ENCODE results near the gene OR2T12.
"Not testable (repeated sequence)": the region's sequence is repeated elsewhere in the genome, so short reads cannot be mapped to it uniquely, and the experiment has no call there.

The OR2T12 gene

DNA sequence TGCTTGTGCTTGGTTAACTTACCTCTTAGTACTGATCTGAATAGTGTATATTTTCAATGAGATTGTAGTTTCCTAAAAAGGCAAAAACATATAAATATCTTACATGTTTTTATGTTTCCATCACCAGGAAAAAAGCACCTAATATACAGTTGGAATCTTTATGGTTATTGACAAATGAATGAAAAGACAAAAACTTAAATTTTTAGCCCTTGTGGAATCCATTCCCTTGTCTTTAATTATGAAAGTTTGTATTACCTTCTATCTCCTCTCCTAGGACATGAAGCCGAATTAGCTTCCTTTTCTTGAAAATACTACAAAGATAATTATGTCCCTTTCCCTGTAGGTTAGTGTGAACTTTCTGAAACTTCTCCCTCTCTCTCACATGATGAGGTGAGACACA lies at the start of gene OR2T12:
TSS of gene OR2T12 (minus strand) at position 101 of the 400 bp plus-strand sequence. CDS start 7,846 bp downstream, outside the sequence.
- no peak for TF ChIP-seq CTCF (IDR thresholded peaks at IDR 0.05; ENCODE audit: insufficient read depth, low read depth, low read length, missing control alignments)
- no peak within 1 kb of the TSS for H3K4me3 ChIP-seq (ENCODE audit: low read depth, low read length)
- no peak for DNase-seq (ENCODE audit: low read depth)

GRCh38 chr1:248348475-248348874 lies 45.3 kb upstream of the OR2T12 start, which contains the start of gene OR14C36:
Gene OR14C36, plus strand, starts transcription at chr1:248348775. Its CDS starts 0 bp downstream, at chr1:248348775.
- TF ChIP-seq CTCF (IDR thresholded peaks at IDR 0.05; ENCODE audit: insufficient read depth, low read depth, low read length, missing control alignments), result no peak
- H3K4me3 ChIP-seq (ENCODE audit: low read depth, low read length), result no peak within 1 kb of the TSS
- no peak for DNase-seq (ENCODE audit: low read depth)

DNA sequence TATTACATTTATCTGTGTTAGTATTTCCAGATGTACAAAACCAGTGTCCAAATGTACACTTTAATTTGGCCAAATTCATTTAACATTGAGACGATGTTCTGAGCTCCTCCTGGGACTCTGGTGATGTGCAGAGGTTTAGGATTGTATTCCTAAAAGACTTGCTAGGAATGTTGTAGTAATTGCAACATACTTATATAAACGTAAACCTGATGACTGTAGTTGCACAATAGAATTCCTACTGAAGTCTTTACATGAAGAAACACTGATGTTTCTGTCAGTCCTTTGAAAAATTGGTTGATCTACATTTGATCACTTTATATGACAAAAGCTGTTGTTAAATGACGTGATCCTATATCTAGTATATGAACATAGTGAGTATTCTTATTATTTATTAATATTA lies 40.2 kb upstream of the OR2T12 start:
- no peak for DNase-seq (ENCODE audit: low read depth)
- no peak overlapping the region for H3K4me3 ChIP-seq (ENCODE audit: low read depth, low read length)
- no peak for TF ChIP-seq CTCF (IDR thresholded peaks at IDR 0.05; ENCODE audit: insufficient read depth, low read depth, low read length, missing control alignments)

DNA sequence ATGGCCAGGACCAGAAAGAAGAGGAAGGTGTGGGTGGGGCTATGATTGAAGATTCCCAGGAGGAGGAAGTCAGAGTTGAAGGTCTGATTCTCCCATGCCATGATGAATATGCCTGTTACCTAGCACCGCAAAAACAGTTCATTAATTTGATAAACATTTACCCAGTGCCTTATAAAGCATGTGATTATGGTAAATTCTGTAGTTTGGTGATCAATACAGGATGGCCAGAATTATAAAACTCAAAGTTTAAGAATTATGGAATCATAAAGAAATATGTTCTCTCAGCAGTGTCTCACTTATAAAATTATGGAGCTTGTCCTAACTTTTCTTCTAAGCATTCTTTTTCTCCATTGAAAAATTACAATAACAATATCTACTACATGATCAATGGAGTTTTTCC lies 21.2 kb upstream of the OR2T12 start, which contains the start of gene OR2M7:
TSS of gene OR2M7 (minus strand) at position 101 of the 400 bp plus-strand sequence. CDS start at position 101, 0 bp downstream.
- TF ChIP-seq CTCF (IDR thresholded peaks at IDR 0.05; ENCODE audit: insufficient read depth, low read depth, low read length, missing control alignments), result no peak
- no peak within 1 kb of the TSS for H3K4me3 ChIP-seq (ENCODE audit: low read depth, low read length)
- no peak for DNase-seq (ENCODE audit: low read depth)

- H3K4me3 ChIP-seq (ENCODE audit: low read depth, low read length), result no peak overlapping the region
- no peak for DNase-seq (ENCODE audit: low read depth)
- TF ChIP-seq CTCF (IDR thresholded peaks at IDR 0.05; ENCODE audit: insufficient read depth, low read depth, low read length, missing control alignments), result no peak
These were observed 13.6 kb upstream of the OR2T12 start for GRCh38 chr1:248316796-248317195.

DNA sequence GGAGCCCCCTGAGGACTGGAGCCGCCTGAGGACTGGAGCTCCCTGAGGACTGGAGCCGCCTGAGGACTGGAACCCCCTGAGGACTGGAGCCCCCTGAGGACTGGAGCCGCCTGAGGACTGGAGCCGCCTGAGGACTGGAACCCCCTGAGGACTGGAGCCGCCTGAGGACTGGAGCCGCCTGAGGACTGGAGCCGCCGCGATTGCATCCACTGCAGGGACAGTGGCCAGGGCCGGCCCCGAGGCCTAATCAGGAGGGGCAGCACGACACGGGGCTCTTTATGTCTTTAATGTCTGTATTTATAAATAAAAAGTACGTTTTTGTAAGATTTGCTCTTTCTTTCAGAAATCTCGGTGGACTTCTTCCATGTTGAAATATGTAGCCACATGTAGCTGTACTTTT lies 3.5 kb upstream of the OR2T12 start:
- not testable (repeated sequence) for DNase-seq (ENCODE audit: low read depth); H3K4me3 ChIP-seq (ENCODE audit: low read depth, low read length)

DNA sequence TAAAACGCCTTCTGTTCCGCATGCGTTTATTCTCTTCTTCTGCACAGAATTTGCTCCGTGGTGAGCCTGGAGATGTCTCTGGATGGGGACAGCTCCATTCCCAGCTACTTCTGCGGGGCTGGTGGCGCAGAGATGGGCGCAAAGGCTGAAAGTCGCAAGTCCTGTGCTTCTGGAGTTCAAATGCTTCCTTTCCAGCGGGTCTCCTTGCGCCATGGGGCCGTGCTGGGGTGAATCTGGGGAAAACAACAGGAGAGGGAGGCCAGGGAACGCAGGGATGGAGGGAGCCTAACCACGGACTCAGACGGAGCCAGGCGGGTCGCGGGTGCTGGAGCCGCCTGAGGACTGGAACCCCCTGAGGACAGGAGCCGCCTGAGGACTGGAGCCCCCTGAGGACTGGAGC lies 2.9 kb upstream of the OR2T12 start:
- DNase-seq (ENCODE audit: low read depth), result no peak
- H3K4me3 ChIP-seq (ENCODE audit: low read depth, low read length), result no peak overlapping the region
- TF ChIP-seq CTCF (IDR thresholded peaks at IDR 0.05; ENCODE audit: insufficient read depth, low read depth, low read length, missing control alignments), result no peak

GRCh38 chr1:248305672-248306071 lies 2.4 kb upstream of the OR2T12 start:
- not testable (repeated sequence) for DNase-seq (ENCODE audit: low read depth); H3K4me3 ChIP-seq (ENCODE audit: low read depth, low read length)
